ENCODE results near the gene PROM1.

- TF ChIP-seq POLR2A (IDR thresholded peaks at IDR 0.05) (no peak), CTCF (IDR thresholded peaks at IDR 0.05) (no peak)
Measured at GRCh38 chr4:16123356-16124084, 39.7 kb upstream of the PROM1 start.
